Measurements from ENCODE around the gene MEG3. TPM values are rescaled to one million over a fixed set of nuclear protein-coding genes. Genes with fewer than 3 reads are reported as not detected.
A peak's percentile ranks its signal among the peaks of the same experiment; 100 is the strongest.

Gene MEG3
- total RNA-seq, 2 donors from 2014 or later = 5.3 to 15.3 TPM

- Mint-ChIP-seq H3K9me3 (no peaks in the 10 kb centered on the region), H3K4me1 (peaks cover 17% of the 10 kb centered on the region), H3K27ac (no peak overlapping the region), H3K27me3 (ENCODE audit: insufficient read depth) (no peaks in the 10 kb centered on the region), H3K36me3 (ENCODE audit: low read depth) (no peaks in the 10 kb centered on the region), H3K4me3 (no peak overlapping the region)
- no peak for DNase-seq
- H3K9me3 ChIP-seq (ENCODE audit: control insufficient read depth, low read length) = no peaks in the 10 kb centered on the region
- WGBS, 2 experiments (ENCODE audit: insufficient coverage in 1 of 2, insufficient read length in 1 of 2) = 89 to 91% methylated on average over 3 to 8 of the region's 8 CpGs
- H3K4me1 ChIP-seq (ENCODE audit: control insufficient read depth, insufficient read depth, low read length) = peaks cover 9% of the 10 kb centered on the region
- TF ChIP-seq CTCF (conservative IDR thresholded peaks at IDR 0.05) = no peak
- H3K27ac ChIP-seq (ENCODE audit: low read depth, low read length) = peak overlapping the region; percentile 57
- H3K4me3 ChIP-seq (ENCODE audit: low read length) = no peak overlapping the region
- no peak overlapping the region for H3K9ac ChIP-seq (ENCODE audit: extremely low read depth, low read length, poor library complexity, severe bottlenecking)
- H3K36me3 ChIP-seq (ENCODE audit: control insufficient read depth, insufficient read depth, low read length) = no peaks in the 10 kb centered on the region
- peaks cover 6% of the 10 kb centered on the region for H3K27me3 ChIP-seq (ENCODE audit: control insufficient read depth, insufficient read depth, low read length, poor library complexity, severe bottlenecking)
Measured at GRCh38 chr14:100846309-100846859, 20.5 kb downstream of the MEG3 start.

GRCh38 chr14:100849115-100849781 is 23.3 kb downstream of the MEG3 start:
- Histone ChIP-seq H3K9ac (ENCODE audit: extremely low read depth, low read length, poor library complexity, severe bottlenecking) (no peak overlapping the region), H3K36me3 (ENCODE audit: control insufficient read depth, insufficient read depth, low read length) (no peaks in the 10 kb centered on the region), H3K9me3 (ENCODE audit: control insufficient read depth, low read length) (no peaks in the 10 kb centered on the region), H3K27me3 (ENCODE audit: control insufficient read depth, insufficient read depth, low read length, poor library complexity, severe bottlenecking) (peaks cover 6% of the 10 kb centered on the region), H3K4me1 (ENCODE audit: control insufficient read depth, insufficient read depth, low read length) (no peaks in the 10 kb centered on the region), H3K27ac (ENCODE audit: low read depth, low read length) (no peak overlapping the region), H3K4me3 (ENCODE audit: low read length) (no peak overlapping the region)
- H3K4me1 Mint-ChIP-seq = peaks cover 2% of the 10 kb centered on the region
- H3K27me3 Mint-ChIP-seq (ENCODE audit: insufficient read depth) = no peaks in the 10 kb centered on the region
- no peak for DNase-seq
- TF ChIP-seq CTCF (conservative IDR thresholded peaks at IDR 0.05) = no peak
- H3K36me3 Mint-ChIP-seq (ENCODE audit: low read depth) = no peaks in the 10 kb centered on the region
- 87 to 88% methylated on average over 7 to 8 of the region's 8 CpGs for WGBS, 2 experiments (ENCODE audit: insufficient coverage in 1 of 2, insufficient read length in 1 of 2)
- no peaks in the 10 kb centered on the region for H3K9me3 Mint-ChIP-seq
- H3K4me3 Mint-ChIP-seq = no peak overlapping the region
- no peak overlapping the region for H3K27ac Mint-ChIP-seq

- Histone ChIP-seq H3K36me3 (ENCODE audit: control insufficient read depth, insufficient read depth, low read length) (no peaks in the 10 kb centered on the region), H3K4me3 (ENCODE audit: low read length) (no peak overlapping the region), H3K4me1 (ENCODE audit: control insufficient read depth, insufficient read depth, low read length) (no peaks in the 10 kb centered on the region), H3K27me3 (ENCODE audit: control insufficient read depth, insufficient read depth, low read length, poor library complexity, severe bottlenecking) (peaks cover 6% of the 10 kb centered on the region), H3K27ac (ENCODE audit: low read depth, low read length) (no peak overlapping the region), H3K9me3 (ENCODE audit: control insufficient read depth, low read length) (no peaks in the 10 kb centered on the region), H3K9ac (ENCODE audit: extremely low read depth, low read length, poor library complexity, severe bottlenecking) (no peak overlapping the region)
- WGBS, 2 experiments (ENCODE audit: insufficient coverage in 1 of 2, insufficient read length in 1 of 2) = 76 to 95% methylated on average over 3 to 8 of the region's 8 CpGs
- peak; percentile 92 for TF ChIP-seq CTCF (conservative IDR thresholded peaks at IDR 0.05)
- Mint-ChIP-seq H3K4me3 (no peak overlapping the region), H3K9me3 (no peaks in the 10 kb centered on the region), H3K4me1 (peaks cover 8% of the 10 kb centered on the region), H3K36me3 (ENCODE audit: low read depth) (no peaks in the 10 kb centered on the region), H3K27me3 (ENCODE audit: insufficient read depth) (no peaks in the 10 kb centered on the region), H3K27ac (no peak overlapping the region)
- peak; percentile 93 for DNase-seq
Measured at GRCh38 chr14:100850841-100851585, 25.1 kb downstream of the MEG3 start.
